ENCODE data around the gene ITSN1.

GRCh38 chr21:33619726-33620125 is 22.6 kb upstream of the ITSN1 start:
- TF ChIP-seq, protein P1, sequence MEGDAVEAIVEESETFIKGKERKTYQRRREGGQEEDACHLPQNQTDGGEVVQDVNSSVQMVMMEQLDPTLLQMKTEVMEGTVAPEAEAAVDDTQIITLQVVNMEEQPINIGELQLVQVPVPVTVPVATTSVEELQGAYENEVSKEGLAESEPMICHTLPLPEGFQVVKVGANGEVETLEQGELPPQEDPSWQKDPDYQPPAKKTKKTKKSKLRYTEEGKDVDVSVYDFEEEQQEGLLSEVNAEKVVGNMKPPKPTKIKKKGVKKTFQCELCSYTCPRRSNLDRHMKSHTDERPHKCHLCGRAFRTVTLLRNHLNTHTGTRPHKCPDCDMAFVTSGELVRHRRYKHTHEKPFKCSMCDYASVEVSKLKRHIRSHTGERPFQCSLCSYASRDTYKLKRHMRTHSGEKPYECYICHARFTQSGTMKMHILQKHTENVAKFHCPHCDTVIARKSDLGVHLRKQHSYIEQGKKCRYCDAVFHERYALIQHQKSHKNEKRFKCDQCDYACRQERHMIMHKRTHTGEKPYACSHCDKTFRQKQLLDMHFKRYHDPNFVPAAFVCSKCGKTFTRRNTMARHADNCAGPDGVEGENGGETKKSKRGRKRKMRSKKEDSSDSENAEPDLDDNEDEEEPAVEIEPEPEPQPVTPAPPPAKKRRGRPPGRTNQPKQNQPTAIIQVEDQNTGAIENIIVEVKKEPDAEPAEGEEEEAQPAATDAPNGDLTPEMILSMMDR (IDR thresholded peaks at IDR 0.05) = no peak
- TF ChIP-seq POLR2A (IDR thresholded peaks at IDR 0.05) = no peak

All from body of pancreas (tissue), 4 donors.